Gastroesophageal sphincter (tissue), 4 donors: ENCODE results near the gene GRHL3. TPM values are rescaled to one million over a fixed set of nuclear protein-coding genes. Genes with fewer than 3 reads are reported as not detected.

Experiments used
- ATAC-seq: fragments of 150-250 bp; one replicate; pipeline ENCODE4 v1.9.1; 2016; ENCODE audit warnings: mild to moderate bottlenecking, moderate library complexity
- H3K27ac ChIP-seq, 4 donors: fragments of 200-600 bp; sonication (generic) in 3 of 4; 1 replicate in 3 of 4; 2 replicates in 1 of 4; pipeline ENCODE4 v1.5.1; 2016 to 2019
- H3K27me3 ChIP-seq: fragments of 200-600 bp; sonication (generic); one replicate; pipeline ENCODE4 v1.5.1; 2019
- H3K36me3 ChIP-seq, 2 donors: fragments of 200-600 bp; sonication (generic); one replicate each; pipeline ENCODE4 v1.5.1; 2019; ENCODE audit warnings: control low read depth in 1 of 2
- H3K4me1 ChIP-seq, 3 donors: fragments of 200-600 bp; sonication (generic); 1 replicate in 2 of 3; 2 replicates in 1 of 3; pipeline ENCODE4 v1.5.1; 2016 to 2019; ENCODE audit warnings: control low read depth in 2 of 3
- H3K4me3 ChIP-seq, 2 donors: fragments of 200-600 bp; sonication (generic); one replicate each; pipeline ENCODE4 v1.5.1; 2019; ENCODE audit warnings: mild to moderate bottlenecking in 1 of 2, moderate library complexity in 1 of 2
- H3K9me3 ChIP-seq, 3 donors: fragments of 200-600 bp; sonication (generic); one replicate each; pipeline ENCODE4 v1.5.1; 2017 to 2019; ENCODE audit warnings: control low read depth in 2 of 3
- CTCF ChIP-seq, 4 experiments: fragments of 200-600 bp in 2 of 4; fragments of 450-650 bp in 2 of 4; sonication (generic) in 1 of 4; IDR thresholded peaks; one replicate each; pipeline ENCODE4 v1.5.1; 2017 to 2019; ENCODE audit warnings: antibody characterized with exemption in 4 of 4, mild to moderate bottlenecking in 2 of 4, moderate library complexity in 2 of 4
- EP300 ChIP-seq: sonication (generic); formaldehyde crosslinking; IDR thresholded peaks from one replicate; pipeline ENCODE4 v1.6.1; 2017; ENCODE audit warnings: antibody characterized with exemption, mild to moderate bottlenecking
- POLR2A ChIP-seq, 2 donors: fragments of 450-650 bp; IDR thresholded peaks; one replicate each; pipeline ENCODE4 v1.6.1; 2017; ENCODE audit warnings: antibody characterized with exemption in 2 of 2, mild to moderate bottlenecking in 2 of 2, moderate library complexity in 1 of 2
- POLR2AphosphoS5 ChIP-seq: sonication (generic); formaldehyde crosslinking; IDR thresholded peaks from one replicate; pipeline ENCODE4 v1.6.1; 2017; ENCODE audit warnings: antibody characterized with exemption
- WGBS, 2 donors: methylation state at CpG; one replicate each; pipeline ENCODE4 v1.1.5; 2018; ENCODE audit warnings: low coverage in 1 of 2; 5-methylcytosine and 5-hydroxymethylcytosine counted together
- total RNA-seq, 4 donors: library from RNA; depleted of rRNA; stranded (reverse); fragments of >200 nt; gene quantifications; one replicate each; pipeline ENCODE4 v1.1.0, GENCODE V29; 2016

The GRHL3 gene
- total RNA-seq, 4 donors from 2014 or later: 0.13 to 4.9 (median 0.31) TPM; not detected in 1

GRCh38 chr1:24349891-24350290 lies 30.7 kb downstream of the GRHL3 start:
- Histone ChIP-seq H3K4me1 (no peaks in the 10 kb centered on the region), H3K27me3 (no peaks in the 10 kb centered on the region), H3K9me3 (no peaks in the 10 kb centered on the region), H3K36me3 (no peaks in the 10 kb centered on the region), H3K27ac (no peak overlapping the region), H3K4me3 (no peak overlapping the region)
- TF ChIP-seq CTCF (IDR thresholded peaks at IDR 0.05): no peak
- TF ChIP-seq POLR2AphosphoS5: no peak
- TF ChIP-seq POLR2A (IDR thresholded peaks at IDR 0.05): no peak
- no peak for TF ChIP-seq EP300
- ATAC-seq: no peak
- WGBS, 2 donors: 72 to 96% methylated on average over 2 of the region's 2 CpGs

GRCh38 chr1:24351247-24351646 lies 32.1 kb downstream of the GRHL3 start:
- TF ChIP-seq POLR2AphosphoS5 (no peak), POLR2A (IDR thresholded peaks at IDR 0.05) (no peak), CTCF (IDR thresholded peaks at IDR 0.05) (no peak), EP300 (no peak)

GRCh38 chr1:24351918-24352627 lies 32.9 kb downstream of the GRHL3 start:
- Histone ChIP-seq H3K4me1 (no peaks in the 10 kb centered on the region), H3K9me3 (no peaks in the 10 kb centered on the region), H3K27ac (no peak overlapping the region), H3K27me3 (no peaks in the 10 kb centered on the region), H3K4me3 (no peak overlapping the region), H3K36me3 (peaks cover 0 to 2% of the 10 kb centered on the region in 2 donors)
- ATAC-seq: no peak
- 67 to 78% methylated on average over 3 to 5 of the region's 7 CpGs for WGBS, 2 donors
- no peak for TF ChIP-seq POLR2A (IDR thresholded peaks at IDR 0.05)
- no peak for TF ChIP-seq EP300
- no peak for TF ChIP-seq CTCF (IDR thresholded peaks at IDR 0.05)
- no peak for TF ChIP-seq POLR2AphosphoS5

More at GRCh38 chr1:24351247-24351646, 32.1 kb downstream of the GRHL3 start:
- WGBS, 2 donors: 60 to 100% methylated on average over 1 of the region's 4 CpGs
- no peak overlapping the region for H3K27ac ChIP-seq
- H3K36me3 ChIP-seq: no peaks in the 10 kb centered on the region
- no peaks in the 10 kb centered on the region for H3K4me1 ChIP-seq
- H3K27me3 ChIP-seq: no peaks in the 10 kb centered on the region
- ATAC-seq: no peak
- H3K4me3 ChIP-seq: no peak overlapping the region
- H3K9me3 ChIP-seq: no peaks in the 10 kb centered on the region

- H3K4me3 ChIP-seq: no peak overlapping the region
- H3K27ac ChIP-seq: no peak overlapping the region
- H3K27me3 ChIP-seq: no peaks in the 10 kb centered on the region
- 95 to 100% methylated on average over 2 of the region's 4 CpGs for WGBS, 2 donors
- H3K9me3 ChIP-seq: no peaks in the 10 kb centered on the region
- TF ChIP-seq POLR2AphosphoS5 (no peak), POLR2A (IDR thresholded peaks at IDR 0.05) (no peak), EP300 (no peak), CTCF (IDR thresholded peaks at IDR 0.05) (no peak)
- peaks cover 0 to 15% of the 10 kb centered on the region in 2 donors for H3K36me3 ChIP-seq
- no peak for ATAC-seq
- H3K4me1 ChIP-seq: no peaks in the 10 kb centered on the region
Observed at GRCh38 chr1:24353292-24353891, 34.2 kb downstream of the GRHL3 start.

GRCh38 chr1:24355466-24355865 lies 36.3 kb downstream of the GRHL3 start:
- Histone ChIP-seq H3K27me3 (no peaks in the 10 kb centered on the region), H3K36me3 (peaks cover 0 to 33% of the 10 kb centered on the region in 2 donors), H3K4me3 (no peak overlapping the region), H3K9me3 (no peaks in the 10 kb centered on the region), H3K4me1 (no peaks in the 10 kb centered on the region), H3K27ac (no peak overlapping the region)
- no peak for ATAC-seq
- WGBS, 2 donors: 71 to 75% methylated on average over 1 to 2 of the region's 3 CpGs
- no peak for TF ChIP-seq EP300
- no peak for TF ChIP-seq CTCF (IDR thresholded peaks at IDR 0.05)
- TF ChIP-seq POLR2A (IDR thresholded peaks at IDR 0.05): no peak
- TF ChIP-seq POLR2AphosphoS5: no peak
